ENCODE measurements around the gene MYH4. TPM values are rescaled to one million over a fixed set of nuclear protein-coding genes. Genes with fewer than 3 reads are reported as not detected.

Gene MYH4
- polyA plus RNA-seq, 1 experiment, result not detected

DNA sequence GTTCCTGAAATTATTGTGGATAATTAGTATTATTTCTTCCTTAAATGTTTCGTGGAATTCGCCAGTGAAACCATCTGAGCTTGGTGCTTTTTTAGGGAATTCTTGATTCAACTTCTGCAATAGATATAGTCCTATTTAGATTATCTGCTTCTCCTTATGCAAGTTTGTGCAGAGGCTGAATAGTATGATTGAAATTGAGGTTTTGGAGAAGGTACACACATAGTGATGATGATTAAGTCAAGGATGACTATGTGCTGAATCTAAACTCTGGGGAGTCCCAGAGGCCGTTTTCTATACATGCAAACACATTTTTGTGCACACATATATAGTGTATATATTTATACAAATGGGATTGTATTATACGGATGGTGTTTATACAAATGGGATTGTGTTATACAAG lies 5.2 kb upstream of the MYH4 start:
- ChIA-PET CTCF (no interaction called here), POLR2A (no interaction called here)
- H3K27me3 ChIP-seq (ENCODE audit: control insufficient read depth, insufficient read depth, low read length), result no peaks in the 10 kb centered on the region
- TF ChIP-seq, protein P1, sequence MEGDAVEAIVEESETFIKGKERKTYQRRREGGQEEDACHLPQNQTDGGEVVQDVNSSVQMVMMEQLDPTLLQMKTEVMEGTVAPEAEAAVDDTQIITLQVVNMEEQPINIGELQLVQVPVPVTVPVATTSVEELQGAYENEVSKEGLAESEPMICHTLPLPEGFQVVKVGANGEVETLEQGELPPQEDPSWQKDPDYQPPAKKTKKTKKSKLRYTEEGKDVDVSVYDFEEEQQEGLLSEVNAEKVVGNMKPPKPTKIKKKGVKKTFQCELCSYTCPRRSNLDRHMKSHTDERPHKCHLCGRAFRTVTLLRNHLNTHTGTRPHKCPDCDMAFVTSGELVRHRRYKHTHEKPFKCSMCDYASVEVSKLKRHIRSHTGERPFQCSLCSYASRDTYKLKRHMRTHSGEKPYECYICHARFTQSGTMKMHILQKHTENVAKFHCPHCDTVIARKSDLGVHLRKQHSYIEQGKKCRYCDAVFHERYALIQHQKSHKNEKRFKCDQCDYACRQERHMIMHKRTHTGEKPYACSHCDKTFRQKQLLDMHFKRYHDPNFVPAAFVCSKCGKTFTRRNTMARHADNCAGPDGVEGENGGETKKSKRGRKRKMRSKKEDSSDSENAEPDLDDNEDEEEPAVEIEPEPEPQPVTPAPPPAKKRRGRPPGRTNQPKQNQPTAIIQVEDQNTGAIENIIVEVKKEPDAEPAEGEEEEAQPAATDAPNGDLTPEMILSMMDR (IDR thresholded peaks at IDR 0.05; ENCODE audit: low read depth, low read length), result no peak
- no peak overlapping the region for H3K4me3 ChIP-seq (ENCODE audit: low read depth, low read length)
- H3K27ac ChIP-seq (ENCODE audit: low read depth, low read length), result no peak overlapping the region
- peaks cover 4% of the 10 kb centered on the region; the same call in 1 of the 2 replicates for H3K9me3 ChIP-seq (ENCODE audit: control insufficient read depth, insufficient read depth, low read length)
- DNase-seq (ENCODE audit: low read depth, low spot score), result no peak

DNA sequence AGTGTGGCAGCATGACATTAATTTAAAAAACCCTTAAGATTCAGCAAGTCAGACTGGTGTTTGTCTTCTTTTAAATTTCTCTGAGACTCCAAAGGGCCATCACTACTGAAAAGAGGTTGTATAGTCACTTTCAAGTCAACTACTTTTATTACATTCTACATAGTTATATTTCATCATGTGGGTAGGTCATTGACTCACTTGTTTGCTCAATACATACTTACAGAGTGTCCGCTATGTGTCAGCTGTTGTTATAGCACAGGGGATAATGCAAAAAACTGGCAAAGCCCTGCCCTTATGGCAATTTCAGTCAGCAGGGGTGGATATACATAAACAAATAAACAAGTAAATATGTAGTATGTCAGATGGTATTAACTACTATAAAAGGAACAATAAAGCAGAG lies 2.5 kb upstream of the MYH4 start:
- no peak for DNase-seq (ENCODE audit: low read depth, low spot score)
- TF ChIP-seq, protein P1 (IDR thresholded peaks at IDR 0.05; ENCODE audit: low read depth, low read length), result no peak
- Histone ChIP-seq H3K4me3 (ENCODE audit: low read depth, low read length) (no peak overlapping the region), H3K27me3 (ENCODE audit: control insufficient read depth, insufficient read depth, low read length) (no peaks in the 10 kb centered on the region), H3K27ac (ENCODE audit: low read depth, low read length) (no peak overlapping the region), H3K9me3 (ENCODE audit: control insufficient read depth, insufficient read depth, low read length) (peaks cover 4% of the 10 kb centered on the region; the same call in 1 of the 2 replicates)
- ChIA-PET CTCF (no interaction called here), POLR2A (no interaction called here)

DNA sequence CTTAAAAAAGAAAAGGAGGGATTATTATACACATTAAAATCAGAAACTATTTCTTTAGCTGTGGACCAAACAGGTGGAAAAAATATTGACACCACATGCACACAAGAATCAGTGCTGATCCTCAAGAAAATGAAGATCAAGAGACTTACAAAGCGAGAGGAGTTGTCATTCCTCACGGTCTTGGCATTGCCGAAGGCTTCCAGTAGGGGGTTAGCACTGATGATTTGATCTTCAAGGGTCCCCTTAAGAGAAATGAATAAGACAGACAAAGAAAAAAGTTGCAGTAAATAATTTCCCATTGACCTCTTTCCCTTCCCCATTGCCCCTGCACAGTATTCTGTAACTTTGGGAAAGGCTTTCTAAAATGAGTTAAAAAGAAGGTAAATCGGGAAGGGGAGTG lies 6.0 kb downstream of the MYH4 start:
- Histone ChIP-seq H3K4me3 (ENCODE audit: low read depth, low read length) (no peak overlapping the region), H3K9me3 (ENCODE audit: control insufficient read depth, insufficient read depth, low read length) (peaks cover 17% of the 10 kb centered on the region), H3K27ac (ENCODE audit: low read depth, low read length) (no peak overlapping the region), H3K27me3 (ENCODE audit: control insufficient read depth, insufficient read depth, low read length) (no peaks in the 10 kb centered on the region)
- CTCF ChIA-PET, result interaction anchor here (0.6 to 1.7 kb wide), 2 partner anchors 158 to 183 kb away, joined by 3 to 4 read pairs; no protein-coding TSS in a partner anchor
- no peak for DNase-seq (ENCODE audit: low read depth, low spot score)
- POLR2A ChIA-PET, result no interaction called here
- TF ChIP-seq, protein P1 (IDR thresholded peaks at IDR 0.05; ENCODE audit: low read depth, low read length), result no peak

DNA sequence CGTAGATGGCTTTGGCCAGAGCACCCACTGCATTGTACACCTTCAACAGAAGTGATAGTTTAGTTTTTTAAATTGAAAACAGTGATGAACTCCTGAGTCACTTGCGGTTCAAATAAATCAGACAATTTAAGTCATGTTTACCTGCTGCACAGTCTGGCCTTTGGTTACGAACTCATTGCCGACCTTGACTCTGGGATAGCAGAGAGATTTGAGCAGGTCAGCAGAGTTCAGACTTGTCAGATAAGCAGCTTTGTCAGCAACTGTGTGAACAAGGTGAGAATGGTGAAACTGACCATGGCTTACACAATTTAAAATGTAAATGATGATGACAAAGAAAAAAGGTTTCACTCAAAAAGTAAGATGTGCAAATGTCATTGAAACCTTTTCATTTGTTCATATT lies 9.3 kb downstream of the MYH4 start:
- no peaks in the 10 kb centered on the region for H3K27me3 ChIP-seq (ENCODE audit: control insufficient read depth, insufficient read depth, low read length)
- H3K9me3 ChIP-seq (ENCODE audit: control insufficient read depth, insufficient read depth, low read length), result peaks cover 10% of the 10 kb centered on the region; the same call in 1 of the 2 replicates
- H3K27ac ChIP-seq (ENCODE audit: low read depth, low read length), result no peak overlapping the region
- ChIA-PET POLR2A (no interaction called here), CTCF (no interaction called here)
- TF ChIP-seq, protein P1 (IDR thresholded peaks at IDR 0.05; ENCODE audit: low read depth, low read length), result no peak
- no peak for DNase-seq (ENCODE audit: low read depth, low spot score)
- no peak overlapping the region for H3K4me3 ChIP-seq (ENCODE audit: low read depth, low read length)

DNA sequence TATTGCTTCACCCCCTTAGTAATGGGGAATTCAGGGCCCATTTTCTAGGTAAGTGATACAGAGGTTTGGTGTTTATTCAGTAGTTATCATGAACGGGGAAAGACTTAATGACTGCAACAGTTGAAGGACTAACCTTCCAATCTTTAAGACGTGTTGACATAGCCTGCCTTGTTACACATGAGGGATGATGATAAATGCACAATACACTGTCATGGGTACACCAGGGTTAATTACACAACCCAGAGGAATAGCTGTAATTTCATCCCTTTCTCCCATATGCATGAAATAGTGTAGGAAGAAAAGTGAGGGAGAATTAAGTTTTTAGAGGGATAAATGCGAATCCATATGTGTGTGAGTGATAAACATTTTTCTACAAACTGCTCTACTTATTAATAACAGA lies 10.7 kb downstream of the MYH4 start:
- POLR2A ChIA-PET, result no interaction called here
- H3K4me3 ChIP-seq (ENCODE audit: low read depth, low read length), result no peak overlapping the region
- no peak overlapping the region for H3K27ac ChIP-seq (ENCODE audit: low read depth, low read length)
- DNase-seq (ENCODE audit: low read depth, low spot score), result no peak
- CTCF ChIA-PET, result no interaction called here
- H3K27me3 ChIP-seq (ENCODE audit: control insufficient read depth, insufficient read depth, low read length), result no peaks in the 10 kb centered on the region
- peaks cover 10% of the 10 kb centered on the region; the same call in 1 of the 2 replicates for H3K9me3 ChIP-seq (ENCODE audit: control insufficient read depth, insufficient read depth, low read length)
- TF ChIP-seq, protein P1 (IDR thresholded peaks at IDR 0.05; ENCODE audit: low read depth, low read length), result no peak
